ENCODE measurements around the gene FOXJ3.
A peak's percentile ranks its signal among the peaks of the same experiment; 100 is the strongest.

The FOXJ3 gene

GRCh38 chr1:42333662-42334239 lies 1.3 kb downstream of the FOXJ3 start:
- no peak for DNase-seq

GRCh38 chr1:42332877-42333276 lies 2.2 kb downstream of the FOXJ3 start:
- DNase-seq: no peak

- DNase-seq: no peak
Observed at GRCh38 chr1:42330215-42330614, 4.8 kb downstream of the FOXJ3 start.

- no peak for DNase-seq
Observed at GRCh38 chr1:42328916-42329496, 6.0 kb downstream of the FOXJ3 start.

GRCh38 chr1:42328047-42328625 lies 6.9 kb downstream of the FOXJ3 start:
- no peak for DNase-seq

GRCh38 chr1:42325014-42325402 lies 10.0 kb downstream of the FOXJ3 start:
- no peak for DNase-seq

- DNase-seq: no peak
Observed at GRCh38 chr1:42324398-42325013, 10.5 kb downstream of the FOXJ3 start.

GRCh38 chr1:42323551-42323950 lies 11.5 kb downstream of the FOXJ3 start:
- DNase-seq: no peak

GRCh38 chr1:42322577-42322976 lies 12.5 kb downstream of the FOXJ3 start:
- DNase-seq: peak in 1 of 2 donors; percentile 31

- DNase-seq: no peak
Observed at GRCh38 chr1:42321731-42322130, 13.3 kb downstream of the FOXJ3 start.

- DNase-seq: no peak
Observed at GRCh38 chr1:42320708-42321107, 14.3 kb downstream of the FOXJ3 start.

- peak in 1 of 2 donors; percentile 50 for DNase-seq
Observed at GRCh38 chr1:42319871-42320484, 15.1 kb downstream of the FOXJ3 start.

- peak in 1 of 2 donors; percentile 50 for DNase-seq
Observed at GRCh38 chr1:42319128-42319851, 15.7 kb downstream of the FOXJ3 start.

GRCh38 chr1:42318601-42319000 lies 16.4 kb downstream of the FOXJ3 start:
- no peak for DNase-seq

GRCh38 chr1:42317308-42317707 lies 17.7 kb downstream of the FOXJ3 start:
- DNase-seq: no peak

- DNase-seq: no peak
Observed at GRCh38 chr1:42316292-42316691, 18.7 kb downstream of the FOXJ3 start.

- DNase-seq: no peak
Observed at GRCh38 chr1:42315500-42315899, 19.5 kb downstream of the FOXJ3 start.

- no peak for DNase-seq
Observed at GRCh38 chr1:42313970-42314369, 21.1 kb downstream of the FOXJ3 start.

- DNase-seq: no peak
Observed at GRCh38 chr1:42312576-42313212, 22.3 kb downstream of the FOXJ3 start.

- no peak for DNase-seq
Observed at GRCh38 chr1:42311897-42312296, 23.1 kb downstream of the FOXJ3 start.

- no peak for DNase-seq
Observed at GRCh38 chr1:42311138-42311537, 23.9 kb downstream of the FOXJ3 start.

- no peak for DNase-seq
Observed at GRCh38 chr1:42306977-42307376, 28.1 kb downstream of the FOXJ3 start.

- no peak for DNase-seq
Observed at GRCh38 chr1:42305639-42306038, 29.4 kb downstream of the FOXJ3 start.
